GDM1 (cell line): Measurements from ENCODE around the gene RSPH4A.
"Not testable (repeated sequence)": the region's sequence is repeated elsewhere in the genome, so short reads cannot be mapped to it uniquely, and the experiment has no call there.

Experiments
- DNase-seq: peaks from one replicate; lab custom pipeline; 2025; lab: John Stamatoyannopoulos, UW

The RSPH4A gene

GRCh38 chr6:116625872-116626271 is 9.6 kb downstream of the RSPH4A start:
- no peak for DNase-seq

DNA sequence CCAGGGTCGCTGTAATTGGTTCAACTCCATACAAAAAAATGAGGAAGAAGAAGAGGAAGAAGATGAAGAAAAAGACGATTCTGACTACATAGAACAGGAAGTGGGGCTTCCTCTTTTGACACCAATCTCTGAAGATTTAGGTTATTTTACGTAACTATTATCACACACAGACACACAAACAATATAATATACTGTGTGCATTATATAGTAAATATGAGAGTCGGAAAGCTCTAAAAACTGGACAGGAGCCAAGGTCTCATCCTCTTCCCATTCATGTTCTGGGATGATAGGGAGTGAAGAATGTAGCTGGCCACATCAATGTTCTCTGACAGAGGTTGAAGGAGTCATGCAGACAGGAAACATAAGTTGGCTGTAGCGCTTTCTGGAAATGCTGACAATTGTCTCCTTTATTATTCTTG is 13.3 kb downstream of the RSPH4A start:
- DNase-seq: no peak

DNA sequence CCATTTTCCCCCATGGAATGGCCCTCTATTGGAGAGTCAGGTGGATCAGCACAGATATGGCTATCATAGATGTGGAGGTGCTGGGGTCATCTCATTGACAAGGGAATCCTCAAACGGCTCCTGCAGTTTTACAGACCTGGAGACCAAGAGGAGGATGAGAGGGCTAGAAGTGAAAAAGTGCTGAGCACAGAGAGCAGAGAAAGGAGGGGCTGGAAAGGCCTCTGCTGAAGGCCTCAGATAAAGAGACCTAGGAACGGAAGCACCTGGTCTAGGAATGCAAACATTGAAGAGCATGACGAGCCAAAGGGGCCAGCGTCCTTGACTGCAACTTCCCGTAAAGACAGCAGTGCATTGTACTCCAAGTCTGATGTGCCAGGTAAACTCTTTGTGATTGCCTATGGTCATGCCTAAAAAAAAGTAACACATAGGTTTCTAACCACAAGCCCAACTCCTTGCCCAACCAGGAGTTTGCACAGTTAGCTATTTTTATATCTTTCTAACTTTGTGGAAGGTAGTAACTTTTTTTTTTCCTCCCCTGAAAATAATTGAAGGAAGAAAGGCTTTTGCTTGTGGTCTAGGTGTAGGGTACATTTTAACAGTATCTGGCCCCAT is 15.2 kb downstream of the RSPH4A start:
- DNase-seq: peak; percentile 50

DNA sequence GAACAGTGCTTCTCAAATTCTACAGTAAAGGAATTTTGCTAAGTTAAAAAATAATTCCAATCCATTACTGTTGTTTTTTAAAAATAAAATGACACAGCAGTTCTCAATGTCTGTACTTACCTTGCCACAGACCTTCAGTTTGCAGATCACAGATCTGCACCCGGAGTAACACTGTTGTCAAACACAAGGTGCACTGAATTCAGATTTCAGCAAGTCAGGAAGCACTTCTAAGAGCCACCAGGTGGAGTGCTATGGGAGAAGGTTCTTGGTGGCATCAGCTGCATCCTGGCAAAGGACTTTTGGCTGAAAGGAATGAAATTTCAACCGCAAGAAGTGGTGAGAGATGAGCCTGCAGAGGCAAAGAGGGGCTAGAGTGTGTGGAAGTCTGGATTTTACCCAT is 17.4 kb downstream of the RSPH4A start:
- no peak for DNase-seq

DNA sequence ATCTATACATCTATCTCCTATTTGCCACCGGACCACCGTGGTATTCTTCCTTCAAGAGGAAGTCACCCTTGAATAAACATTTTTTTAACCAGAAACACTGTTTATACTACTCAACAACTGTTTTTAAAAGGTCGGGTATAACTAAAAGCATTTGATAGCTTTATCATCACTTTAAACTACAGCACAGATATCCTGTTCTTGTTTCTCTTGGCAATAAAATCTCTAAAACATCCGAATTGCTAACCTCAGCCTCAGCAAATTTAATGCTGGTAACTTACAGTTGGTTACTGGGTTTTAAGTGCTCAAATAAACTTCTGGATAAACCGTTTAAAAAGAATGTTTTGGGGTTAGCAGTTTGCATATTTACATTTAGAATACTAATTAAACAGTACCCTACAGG is 31.9 kb downstream of the RSPH4A start:
- no peak for DNase-seq

- no peak for DNase-seq
These were observed 32.9 kb downstream of the RSPH4A start for GRCh38 chr6:116649129-116649528.

DNA sequence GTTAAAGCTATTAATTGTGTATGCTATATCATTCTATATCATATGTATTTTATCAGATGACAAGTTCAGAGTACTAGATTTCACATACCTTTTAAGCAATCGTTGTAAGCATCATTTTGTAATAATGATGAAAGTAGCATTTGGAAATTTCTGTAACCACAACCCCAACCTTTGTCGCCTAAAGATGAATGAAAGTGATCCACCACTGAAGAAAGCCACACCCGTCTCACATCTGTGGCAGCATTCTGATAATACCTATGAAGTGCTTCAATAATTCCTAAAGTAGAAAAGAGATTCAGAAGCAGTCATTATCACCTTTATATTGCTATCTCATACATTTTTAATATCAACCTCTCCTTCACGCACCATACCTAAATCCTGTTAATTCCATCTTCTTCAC is 35.6 kb downstream of the RSPH4A start:
- DNase-seq: no peak

- DNase-seq: no peak
These were observed 45.3 kb downstream of the RSPH4A start for GRCh38 chr6:116661594-116661993.

DNA sequence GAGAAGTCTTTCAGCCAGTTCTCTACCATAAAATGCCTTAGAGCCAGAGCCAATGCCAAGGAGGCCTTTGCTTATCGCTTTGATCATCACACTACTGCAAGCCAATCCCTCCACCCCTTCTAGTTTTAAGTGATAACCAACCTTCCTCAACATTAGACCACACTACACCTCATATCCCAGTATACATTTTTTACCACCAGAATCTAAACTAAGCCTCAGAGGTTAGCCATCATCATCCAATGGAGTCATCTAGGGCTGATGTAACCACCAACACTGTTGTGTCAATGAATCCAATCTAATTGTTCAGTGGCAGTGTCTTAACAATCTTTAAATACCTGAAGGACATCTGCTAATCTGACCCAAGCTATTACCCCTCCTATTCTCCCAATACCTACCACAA is 45.9 kb downstream of the RSPH4A start:
- no peak for DNase-seq

DNA sequence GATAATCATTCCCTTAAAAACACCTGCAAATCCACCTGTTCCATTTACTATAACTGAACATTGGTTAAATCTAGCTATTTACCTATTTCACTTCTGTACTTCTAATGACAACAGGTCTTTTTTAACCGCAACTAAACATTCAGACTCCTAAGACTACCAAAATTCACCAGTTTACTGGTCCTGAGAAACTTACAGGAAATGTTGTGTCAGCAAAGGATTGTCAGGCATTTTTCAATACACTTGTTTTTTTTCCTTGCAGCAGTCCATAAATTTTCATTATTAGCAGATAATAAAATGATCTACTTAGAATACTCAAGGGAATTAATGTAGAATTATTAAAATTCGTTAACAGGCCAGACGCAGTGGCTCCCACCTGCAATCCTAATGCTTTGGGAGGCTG is 47.0 kb downstream of the RSPH4A start:
- no peak for DNase-seq

DNA sequence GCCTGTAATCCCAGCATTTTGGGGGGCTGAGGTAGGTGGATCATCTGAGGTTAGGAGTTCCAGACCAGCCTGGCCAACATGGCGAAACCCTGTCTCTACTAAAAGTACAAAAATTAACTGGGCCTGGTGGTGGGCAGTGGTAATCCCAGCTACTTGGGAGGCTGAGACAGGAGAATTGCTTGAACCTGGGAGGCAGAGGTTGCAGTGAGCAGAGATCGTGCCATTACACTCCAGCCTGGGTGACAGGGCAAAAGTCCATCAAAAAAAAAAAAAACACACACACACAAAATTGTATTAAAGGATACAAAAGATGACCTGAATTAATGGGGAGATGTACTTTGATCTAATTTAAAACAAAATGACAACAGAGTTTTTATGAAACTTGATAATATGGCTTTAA is 47.9 kb downstream of the RSPH4A start:
- DNase-seq: not testable (repeated sequence)

DNA sequence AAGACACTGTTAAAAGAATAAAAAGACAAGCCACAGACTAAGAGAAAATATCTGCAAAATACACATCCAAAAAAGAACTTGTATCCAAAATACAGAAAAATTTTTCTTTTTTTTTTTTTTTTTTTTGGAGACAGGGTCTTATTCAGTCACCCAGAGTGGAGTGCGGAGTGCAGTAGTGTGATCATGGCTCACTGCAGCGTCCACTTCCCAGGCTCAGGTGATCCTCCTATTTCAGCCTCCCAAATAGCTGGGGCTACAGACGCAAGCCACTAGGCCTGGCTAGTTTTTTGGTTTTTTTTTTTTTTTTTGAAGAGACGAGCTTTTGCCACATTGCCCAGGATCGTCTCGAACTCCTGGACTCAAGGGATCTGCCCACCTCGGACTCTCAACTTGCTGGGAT is 49.2 kb downstream of the RSPH4A start:
- no peak for DNase-seq

GRCh38 chr6:116666869-116667268 is 50.6 kb downstream of the RSPH4A start:
- no peak for DNase-seq

DNA sequence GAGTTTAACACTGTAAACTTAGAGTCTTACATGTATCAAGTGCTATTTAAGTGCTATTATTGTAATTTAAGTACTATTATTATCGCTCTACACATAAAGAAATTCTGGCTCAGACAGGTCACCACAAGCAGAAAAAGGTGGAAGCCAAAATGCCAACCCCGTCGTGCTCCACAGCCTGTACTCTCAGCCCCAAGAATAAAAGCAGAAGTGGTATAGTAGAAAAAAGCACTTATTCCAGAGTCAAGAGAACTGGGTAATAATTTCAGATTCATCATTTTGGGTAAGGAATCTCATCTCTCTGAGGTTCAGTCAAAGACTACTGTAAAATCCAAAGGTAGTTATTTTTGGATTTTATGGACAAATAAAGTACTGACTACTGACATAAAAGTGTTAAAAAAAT is 51.3 kb downstream of the RSPH4A start:
- DNase-seq: peak; percentile 36

- DNase-seq: no peak
These were observed 56.0 kb downstream of the RSPH4A start for GRCh38 chr6:116672306-116672705.

- DNase-seq: no peak
These were observed 59.7 kb downstream of the RSPH4A start for GRCh38 chr6:116676021-116676420.

- peak; percentile 97 for DNase-seq
These were observed 64.8 kb downstream of the RSPH4A start, which contains the start of gene KPNA5 for GRCh38 chr6:116680880-116681672. Gene KPNA5 (plus strand): TSS chr6:116681211. CDS start chr6:116681335, 124 bp downstream.

GRCh38 chr6:116682334-116682712 is 66.0 kb downstream of the RSPH4A start:
- peak; percentile 28 for DNase-seq
